ENCODE data around the gene BANF1. TPM values are rescaled to one million over a fixed set of nuclear protein-coding genes. Genes with fewer than 3 reads are reported as not detected.

The BANF1 gene
- total and polyA plus RNA-seq, 10 of the 15 experiments (the other 5 are each of a cell fraction or from before 2014, with no cell fraction given): 99.0 to 574 (median 297) TPM

DNA sequence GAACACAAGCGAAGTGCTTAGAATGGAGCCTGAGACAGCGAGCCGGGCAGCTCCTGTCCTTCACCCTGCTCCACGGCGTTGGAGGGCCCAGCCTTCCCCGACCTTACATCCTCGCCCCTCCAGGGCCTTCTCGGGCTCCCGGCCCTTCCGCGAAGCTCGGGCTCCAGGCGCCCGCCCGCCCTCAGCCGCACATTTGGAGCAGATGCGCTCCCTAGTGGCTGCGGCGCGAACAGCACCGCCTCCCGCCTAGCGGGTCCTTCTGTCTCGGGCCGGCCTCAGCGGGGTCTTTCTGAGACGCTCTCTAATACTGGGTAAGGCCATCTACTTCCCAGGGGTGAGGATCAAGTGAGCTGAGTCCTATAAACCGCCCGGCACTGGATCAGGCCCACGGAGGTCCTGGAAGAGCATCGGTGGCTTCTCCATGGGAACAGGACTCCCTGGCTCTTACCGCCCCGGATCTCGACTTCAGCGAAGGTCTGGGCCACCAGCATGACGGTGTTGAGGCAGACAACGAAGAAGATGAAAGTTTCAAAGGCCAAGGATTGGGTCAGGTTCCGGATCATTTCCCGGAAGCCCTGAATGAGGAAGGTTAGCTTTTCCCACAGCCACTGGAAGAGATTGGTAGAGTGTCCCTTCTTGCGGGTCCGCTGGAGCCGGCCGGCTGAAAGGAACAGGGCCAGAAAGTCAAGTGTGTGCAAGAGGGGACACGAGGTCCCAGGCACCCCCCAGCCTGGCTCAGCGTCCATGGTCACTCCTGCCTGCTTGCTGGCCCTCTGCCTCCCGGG lies 20.3 kb downstream of the BANF1 start (continued):
- TF ChIP-seq, protein P1, sequence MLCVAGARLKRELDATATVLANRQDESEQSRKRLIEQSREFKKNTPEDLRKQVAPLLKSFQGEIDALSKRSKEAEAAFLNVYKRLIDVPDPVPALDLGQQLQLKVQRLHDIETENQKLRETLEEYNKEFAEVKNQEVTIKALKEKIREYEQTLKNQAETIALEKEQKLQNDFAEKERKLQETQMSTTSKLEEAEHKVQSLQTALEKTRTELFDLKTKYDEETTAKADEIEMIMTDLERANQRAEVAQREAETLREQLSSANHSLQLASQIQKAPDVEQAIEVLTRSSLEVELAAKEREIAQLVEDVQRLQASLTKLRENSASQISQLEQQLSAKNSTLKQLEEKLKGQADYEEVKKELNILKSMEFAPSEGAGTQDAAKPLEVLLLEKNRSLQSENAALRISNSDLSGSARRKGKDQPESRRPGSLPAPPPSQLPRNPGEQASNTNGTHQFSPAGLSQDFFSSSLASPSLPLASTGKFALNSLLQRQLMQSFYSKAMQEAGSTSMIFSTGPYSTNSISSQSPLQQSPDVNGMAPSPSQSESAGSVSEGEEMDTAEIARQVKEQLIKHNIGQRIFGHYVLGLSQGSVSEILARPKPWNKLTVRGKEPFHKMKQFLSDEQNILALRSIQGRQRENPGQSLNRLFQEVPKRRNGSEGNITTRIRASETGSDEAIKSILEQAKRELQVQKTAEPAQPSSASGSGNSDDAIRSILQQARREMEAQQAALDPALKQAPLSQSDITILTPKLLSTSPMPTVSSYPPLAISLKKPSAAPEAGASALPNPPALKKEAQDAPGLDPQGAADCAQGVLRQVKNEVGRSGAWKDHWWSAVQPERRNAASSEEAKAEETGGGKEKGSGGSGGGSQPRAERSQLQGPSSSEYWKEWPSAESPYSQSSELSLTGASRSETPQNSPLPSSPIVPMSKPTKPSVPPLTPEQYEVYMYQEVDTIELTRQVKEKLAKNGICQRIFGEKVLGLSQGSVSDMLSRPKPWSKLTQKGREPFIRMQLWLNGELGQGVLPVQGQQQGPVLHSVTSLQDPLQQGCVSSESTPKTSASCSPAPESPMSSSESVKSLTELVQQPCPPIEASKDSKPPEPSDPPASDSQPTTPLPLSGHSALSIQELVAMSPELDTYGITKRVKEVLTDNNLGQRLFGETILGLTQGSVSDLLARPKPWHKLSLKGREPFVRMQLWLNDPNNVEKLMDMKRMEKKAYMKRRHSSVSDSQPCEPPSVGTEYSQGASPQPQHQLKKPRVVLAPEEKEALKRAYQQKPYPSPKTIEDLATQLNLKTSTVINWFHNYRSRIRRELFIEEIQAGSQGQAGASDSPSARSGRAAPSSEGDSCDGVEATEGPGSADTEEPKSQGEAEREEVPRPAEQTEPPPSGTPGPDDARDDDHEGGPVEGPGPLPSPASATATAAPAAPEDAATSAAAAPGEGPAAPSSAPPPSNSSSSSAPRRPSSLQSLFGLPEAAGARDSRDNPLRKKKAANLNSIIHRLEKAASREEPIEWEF (IDR thresholded peaks at IDR 0.05; ENCODE audit: insufficient replicate concordance, low read depth, low read length): no peak
- TF ChIP-seq POLR2AphosphoS5 (IDR thresholded peaks at IDR 0.05; ENCODE audit: low read length) (no peak), ZZZ3 (IDR thresholded peaks at IDR 0.05; ENCODE audit: control insufficient read depth, insufficient read length, low read depth) (no peak), BRCA1 (IDR thresholded peaks at IDR 0.05; ENCODE audit: low read depth, low read length) (no peak), SMC3 (IDR thresholded peaks at IDR 0.05; ENCODE audit: borderline replicate concordance, low read length) (peak; percentile 54; the same call in 1 of the 2 replicates), LARP7 (IDR thresholded peaks at IDR 0.05) (peak; percentile 44; the same call in 1 of the 2 replicates), RAD21 (IDR thresholded peaks at IDR 0.05; ENCODE audit: insufficient read depth, low read depth, low read length) (peak; percentile 60), RCOR1 (conservative IDR thresholded peaks at IDR 0.05; ENCODE audit: low read depth, low read length) (no peak), MTA3 (IDR thresholded peaks at IDR 0.05; ENCODE audit: borderline replicate concordance, low read length) (no peak)
- TF ChIP-seq, protein P2, sequence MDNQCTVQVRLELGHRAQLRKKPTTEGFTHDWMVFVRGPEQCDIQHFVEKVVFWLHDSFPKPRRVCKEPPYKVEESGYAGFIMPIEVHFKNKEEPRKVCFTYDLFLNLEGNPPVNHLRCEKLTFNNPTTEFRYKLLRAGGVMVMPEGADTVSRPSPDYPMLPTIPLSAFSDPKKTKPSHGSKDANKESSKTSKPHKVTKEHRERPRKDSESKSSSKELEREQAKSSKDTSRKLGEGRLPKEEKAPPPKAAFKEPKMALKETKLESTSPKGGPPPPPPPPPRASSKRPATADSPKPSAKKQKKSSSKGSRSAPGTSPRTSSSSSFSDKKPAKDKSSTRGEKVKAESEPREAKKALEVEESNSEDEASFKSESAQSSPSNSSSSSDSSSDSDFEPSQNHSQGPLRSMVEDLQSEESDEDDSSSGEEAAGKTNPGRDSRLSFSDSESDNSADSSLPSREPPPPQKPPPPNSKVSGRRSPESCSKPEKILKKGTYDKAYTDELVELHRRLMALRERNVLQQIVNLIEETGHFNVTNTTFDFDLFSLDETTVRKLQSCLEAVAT (IDR thresholded peaks at IDR 0.05): no peak
- TF ChIP-seq, protein P3, sequence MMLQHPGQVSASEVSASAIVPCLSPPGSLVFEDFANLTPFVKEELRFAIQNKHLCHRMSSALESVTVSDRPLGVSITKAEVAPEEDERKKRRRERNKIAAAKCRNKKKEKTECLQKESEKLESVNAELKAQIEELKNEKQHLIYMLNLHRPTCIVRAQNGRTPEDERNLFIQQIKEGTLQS (IDR thresholded peaks at IDR 0.05; ENCODE audit: borderline replicate concordance, extremely low read depth, low read depth, low read length): no peak
- TF ChIP-seq, protein P4, sequence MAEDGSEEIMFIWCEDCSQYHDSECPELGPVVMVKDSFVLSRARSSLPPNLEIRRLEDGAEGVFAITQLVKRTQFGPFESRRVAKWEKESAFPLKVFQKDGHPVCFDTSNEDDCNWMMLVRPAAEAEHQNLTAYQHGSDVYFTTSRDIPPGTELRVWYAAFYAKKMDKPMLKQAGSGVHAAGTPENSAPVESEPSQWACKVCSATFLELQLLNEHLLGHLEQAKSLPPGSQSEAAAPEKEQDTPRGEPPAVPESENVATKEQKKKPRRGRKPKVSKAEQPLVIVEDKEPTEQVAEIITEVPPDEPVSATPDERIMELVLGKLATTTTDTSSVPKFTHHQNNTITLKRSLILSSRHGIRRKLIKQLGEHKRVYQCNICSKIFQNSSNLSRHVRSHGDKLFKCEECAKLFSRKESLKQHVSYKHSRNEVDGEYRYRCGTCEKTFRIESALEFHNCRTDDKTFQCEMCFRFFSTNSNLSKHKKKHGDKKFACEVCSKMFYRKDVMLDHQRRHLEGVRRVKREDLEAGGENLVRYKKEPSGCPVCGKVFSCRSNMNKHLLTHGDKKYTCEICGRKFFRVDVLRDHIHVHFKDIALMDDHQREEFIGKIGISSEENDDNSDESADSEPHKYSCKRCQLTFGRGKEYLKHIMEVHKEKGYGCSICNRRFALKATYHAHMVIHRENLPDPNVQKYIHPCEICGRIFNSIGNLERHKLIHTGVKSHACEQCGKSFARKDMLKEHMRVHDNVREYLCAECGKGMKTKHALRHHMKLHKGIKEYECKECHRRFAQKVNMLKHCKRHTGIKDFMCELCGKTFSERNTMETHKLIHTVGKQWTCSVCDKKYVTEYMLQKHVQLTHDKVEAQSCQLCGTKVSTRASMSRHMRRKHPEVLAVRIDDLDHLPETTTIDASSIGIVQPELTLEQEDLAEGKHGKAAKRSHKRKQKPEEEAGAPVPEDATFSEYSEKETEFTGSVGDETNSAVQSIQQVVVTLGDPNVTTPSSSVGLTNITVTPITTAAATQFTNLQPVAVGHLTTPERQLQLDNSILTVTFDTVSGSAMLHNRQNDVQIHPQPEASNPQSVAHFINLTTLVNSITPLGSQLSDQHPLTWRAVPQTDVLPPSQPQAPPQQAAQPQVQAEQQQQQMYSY (CRISPR knock-in tag; IDR thresholded peaks at IDR 0.05): no peak
